Endothelial cell (in vitro differentiated cells): Measurements from ENCODE around the gene NKAIN4. TPM values are rescaled to one million over a fixed set of nuclear protein-coding genes. Genes with fewer than 3 reads are reported as not detected.
A peak's percentile ranks its signal among the peaks of the same experiment; 100 is the strongest.
"Not testable (repeated sequence)": the region's sequence is repeated elsewhere in the genome, so short reads cannot be mapped to it uniquely, and the experiment has no call there.

Source experiments
- DNase-seq: peaks from one replicate; pipeline ENCODE4 v3.0.0; 2021; ENCODE audit warnings: low spot score
- H3K27ac Mint-ChIP-seq: one replicate; pipeline ENCODE4 v1.8.0; 2021; ENCODE audit warnings: mixed read lengths, inconsistent platforms; ENCODE audit not compliant: unreplicated experiment
- H3K27me3 Mint-ChIP-seq: one replicate; pipeline ENCODE4 v1.8.0; 2021; ENCODE audit warnings: mild to moderate bottlenecking, moderate library complexity, mixed read lengths, inconsistent platforms; ENCODE audit not compliant: unreplicated experiment
- H3K36me3 Mint-ChIP-seq: one replicate; pipeline ENCODE4 v1.8.0; 2021; ENCODE audit warnings: mild to moderate bottlenecking, low read depth, mixed read lengths, inconsistent platforms; ENCODE audit not compliant: unreplicated experiment
- H3K4me1 Mint-ChIP-seq: one replicate; pipeline ENCODE4 v1.8.0; 2021; ENCODE audit warnings: mild to moderate bottlenecking, mixed read lengths, inconsistent platforms; ENCODE audit not compliant: unreplicated experiment
- H3K4me3 Mint-ChIP-seq: one replicate; pipeline ENCODE4 v1.8.0; 2021; ENCODE audit warnings: mild to moderate bottlenecking, mixed read lengths, inconsistent platforms; ENCODE audit not compliant: unreplicated experiment
- H3K9me3 Mint-ChIP-seq: one replicate; pipeline ENCODE4 v1.8.0; 2021; ENCODE audit warnings: mixed read lengths, inconsistent platforms; ENCODE audit not compliant: unreplicated experiment
- total RNA-seq: library from RNA; stranded (reverse); fragmentation: NEBNext Ultra II Directional; extraction: Animal tissue kit (Norgen Biotek cat#: 25700); gene quantifications from one replicate; pipeline ENCODE4 v1.2.1, GENCODE V29; 2021; ENCODE audit not compliant: unreplicated experiment
- TF ChIP-seq, protein P1 (sequence below): fragments of 200-600 bp; sonication (generic); IDR thresholded peaks from one replicate; pipeline ENCODE4 v1.5.0; 2021; ENCODE audit warnings: antibody characterized with exemption; ENCODE audit not compliant: unreplicated experiment

NKAIN4 gene
- total RNA-seq, 1 donor from 2014 or later: 3.3 TPM

DNA sequence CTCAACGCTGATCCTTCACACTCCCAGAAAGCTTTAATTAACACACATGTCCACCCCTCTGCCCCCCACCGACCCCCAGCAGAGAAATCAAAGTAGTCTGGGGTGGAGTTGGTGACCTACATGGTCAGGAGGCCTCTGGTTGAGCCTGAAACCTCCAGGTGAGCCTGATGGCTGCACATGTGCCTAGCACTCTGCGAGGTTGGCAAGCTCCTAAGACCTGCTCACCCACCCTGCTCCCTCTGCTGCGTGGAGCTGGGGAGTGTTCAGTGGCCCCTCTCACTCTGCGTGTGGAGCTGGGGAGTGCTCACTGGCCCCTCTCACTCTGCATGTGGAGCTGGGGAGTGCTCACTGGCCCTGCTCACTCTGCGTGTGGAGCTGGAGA, 30.4 kb downstream of the NKAIN4 start:
- Mint-ChIP-seq H3K4me1 (no peaks in the 10 kb centered on the region), H3K36me3 (peaks cover 4% of the 10 kb centered on the region), H3K27ac (no peak overlapping the region), H3K27me3 (peaks cover 11% of the 10 kb centered on the region), H3K9me3 (no peaks in the 10 kb centered on the region), H3K4me3 (no peak overlapping the region)
- DNase-seq: no peak
- TF ChIP-seq, protein P1, sequence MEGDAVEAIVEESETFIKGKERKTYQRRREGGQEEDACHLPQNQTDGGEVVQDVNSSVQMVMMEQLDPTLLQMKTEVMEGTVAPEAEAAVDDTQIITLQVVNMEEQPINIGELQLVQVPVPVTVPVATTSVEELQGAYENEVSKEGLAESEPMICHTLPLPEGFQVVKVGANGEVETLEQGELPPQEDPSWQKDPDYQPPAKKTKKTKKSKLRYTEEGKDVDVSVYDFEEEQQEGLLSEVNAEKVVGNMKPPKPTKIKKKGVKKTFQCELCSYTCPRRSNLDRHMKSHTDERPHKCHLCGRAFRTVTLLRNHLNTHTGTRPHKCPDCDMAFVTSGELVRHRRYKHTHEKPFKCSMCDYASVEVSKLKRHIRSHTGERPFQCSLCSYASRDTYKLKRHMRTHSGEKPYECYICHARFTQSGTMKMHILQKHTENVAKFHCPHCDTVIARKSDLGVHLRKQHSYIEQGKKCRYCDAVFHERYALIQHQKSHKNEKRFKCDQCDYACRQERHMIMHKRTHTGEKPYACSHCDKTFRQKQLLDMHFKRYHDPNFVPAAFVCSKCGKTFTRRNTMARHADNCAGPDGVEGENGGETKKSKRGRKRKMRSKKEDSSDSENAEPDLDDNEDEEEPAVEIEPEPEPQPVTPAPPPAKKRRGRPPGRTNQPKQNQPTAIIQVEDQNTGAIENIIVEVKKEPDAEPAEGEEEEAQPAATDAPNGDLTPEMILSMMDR: no peak

DNA sequence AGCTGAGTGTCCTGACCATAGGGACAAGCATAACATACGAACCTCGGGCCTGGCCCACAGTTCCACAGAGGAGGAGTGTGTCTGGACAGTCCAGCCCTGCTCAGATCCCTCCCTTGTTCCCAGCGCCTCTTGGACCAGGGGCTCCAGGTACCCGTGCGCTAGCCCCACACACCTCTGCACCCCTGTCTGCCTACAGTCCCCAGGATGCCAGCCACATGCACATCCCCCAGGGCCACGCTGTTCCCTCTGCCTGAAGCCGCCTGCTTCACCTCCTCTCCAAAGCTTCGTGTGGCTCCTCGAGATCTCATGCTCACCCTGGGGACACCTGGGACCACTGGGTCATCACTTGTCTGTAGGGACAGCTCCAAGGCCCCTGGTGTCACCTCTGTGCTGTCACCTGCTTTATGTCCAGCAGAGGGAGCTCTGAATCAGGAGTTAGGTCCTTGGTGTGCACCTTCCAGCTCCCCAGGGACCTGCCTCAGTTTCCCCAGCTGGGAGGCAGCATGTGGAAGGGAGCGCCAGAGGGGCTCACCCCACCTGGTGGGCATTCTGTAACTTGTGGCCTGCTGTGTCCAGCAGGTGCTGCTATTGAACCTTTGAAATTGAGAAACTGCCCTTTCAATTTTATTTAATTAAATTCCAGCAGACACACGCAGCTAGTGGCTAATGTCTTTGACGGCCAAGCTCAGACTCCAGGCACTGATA, 31.0 kb downstream of the NKAIN4 start:
- peak; percentile 57 for DNase-seq
- TF ChIP-seq, protein P1: peak; percentile 73
- peaks cover 4% of the 10 kb centered on the region for H3K36me3 Mint-ChIP-seq
- H3K9me3 Mint-ChIP-seq: no peaks in the 10 kb centered on the region
- H3K27ac Mint-ChIP-seq: no peak overlapping the region
- no peak overlapping the region for H3K4me3 Mint-ChIP-seq
- no peaks in the 10 kb centered on the region for H3K4me1 Mint-ChIP-seq
- peaks cover 11% of the 10 kb centered on the region for H3K27me3 Mint-ChIP-seq

DNA sequence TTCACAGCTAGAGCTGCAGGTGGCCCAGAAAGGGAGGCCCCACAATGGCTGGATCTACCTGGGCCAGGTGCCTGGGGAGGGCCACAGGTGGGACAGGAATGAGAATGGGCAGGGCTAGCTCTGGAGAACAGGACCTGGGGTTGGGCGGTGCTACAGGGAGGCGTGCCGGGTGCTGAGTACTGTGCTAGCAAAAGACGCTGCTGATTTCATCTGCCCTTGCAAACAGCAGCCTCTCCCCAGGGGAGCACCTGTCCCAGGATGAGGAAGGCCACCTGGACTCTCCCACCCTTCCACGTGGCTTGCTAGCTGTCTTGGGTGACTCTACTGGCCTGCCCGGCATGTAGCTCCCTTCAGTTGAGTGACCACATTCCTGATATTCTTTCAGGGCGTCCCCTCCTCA, 31.7 kb downstream of the NKAIN4 start:
- DNase-seq: no peak
- Mint-ChIP-seq H3K4me3 (no peak overlapping the region), H3K36me3 (peaks cover 4% of the 10 kb centered on the region), H3K27ac (no peak overlapping the region), H3K4me1 (no peaks in the 10 kb centered on the region), H3K9me3 (no peaks in the 10 kb centered on the region), H3K27me3 (peaks cover 11% of the 10 kb centered on the region)
- TF ChIP-seq, protein P1: no peak

DNA sequence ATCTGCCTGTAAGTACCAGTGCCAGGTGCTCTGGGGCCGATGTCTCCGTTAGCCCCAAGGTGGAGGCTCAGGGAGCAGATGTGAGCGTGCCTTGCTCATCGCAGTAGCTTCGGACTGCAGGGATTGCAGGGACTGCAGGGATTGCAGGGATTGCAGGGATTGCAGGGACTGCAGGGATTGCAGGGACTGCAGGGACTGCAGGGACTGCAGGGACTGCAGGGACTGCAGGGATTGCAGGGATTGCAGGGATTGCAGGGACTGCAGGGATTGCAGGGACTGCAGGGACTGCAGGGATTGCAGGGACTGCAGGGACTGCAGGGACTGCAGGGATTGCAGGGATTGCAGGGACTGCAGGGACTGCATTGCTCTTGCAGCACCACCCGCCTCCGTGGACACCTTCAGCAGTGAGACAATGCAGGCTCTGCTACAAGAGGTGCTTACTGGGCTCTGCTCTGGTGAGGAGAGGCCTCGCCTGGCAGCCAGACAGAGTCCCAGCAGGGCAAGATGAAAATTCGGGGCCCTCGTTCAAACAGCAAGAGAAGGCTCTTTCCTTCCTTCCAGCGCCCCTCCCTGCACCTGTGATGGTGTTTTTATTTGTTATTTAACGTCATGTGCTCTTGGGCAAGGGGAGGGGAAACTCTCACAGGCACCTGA, 32.7 kb downstream of the NKAIN4 start:
- DNase-seq, H3K9me3 Mint-ChIP-seq, H3K27ac Mint-ChIP-seq, H3K4me1 Mint-ChIP-seq, H3K4me3 Mint-ChIP-seq, H3K36me3 Mint-ChIP-seq: not testable (repeated sequence)
- H3K27me3 Mint-ChIP-seq: peaks cover 11% of the 10 kb centered on the region

DNA sequence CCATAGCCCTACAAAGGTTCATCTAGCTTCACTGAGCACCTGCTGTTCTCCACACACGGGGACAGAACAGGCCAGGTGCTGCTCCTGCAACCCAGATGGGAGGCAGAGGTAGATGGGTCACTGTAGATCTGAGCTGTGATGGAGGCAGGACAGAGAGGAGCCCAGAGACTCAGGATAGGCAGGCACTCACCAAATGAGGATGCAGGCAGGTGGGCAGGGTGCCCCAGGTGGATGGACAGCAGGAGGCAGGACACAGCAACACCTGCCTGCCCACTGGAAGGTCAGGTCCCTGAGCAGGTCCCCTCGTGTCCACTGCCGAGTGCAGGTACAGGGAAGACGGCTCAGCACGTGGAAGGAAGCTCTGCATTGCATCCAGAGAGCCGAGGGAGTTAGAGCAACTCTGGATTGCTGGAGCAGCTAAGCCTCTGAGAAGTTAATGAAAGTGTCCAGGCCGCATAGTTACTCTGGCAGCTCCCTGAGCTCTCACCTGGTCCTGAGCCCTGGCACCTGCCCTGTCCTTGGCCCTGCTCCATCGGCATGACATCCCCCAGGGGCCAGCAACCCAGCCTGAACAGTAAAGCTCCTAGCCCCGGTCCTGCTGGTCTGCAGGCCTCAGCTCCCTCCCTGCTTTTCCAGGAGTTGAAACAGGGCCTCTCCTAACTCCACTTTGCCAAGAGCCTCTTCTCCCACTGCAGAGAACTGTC, 33.4 kb downstream of the NKAIN4 start:
- H3K27me3 Mint-ChIP-seq: peaks cover 11% of the 10 kb centered on the region
- peaks cover 4% of the 10 kb centered on the region for H3K4me1 Mint-ChIP-seq
- H3K27ac Mint-ChIP-seq: no peak overlapping the region
- DNase-seq: no peak
- TF ChIP-seq, protein P1: no peak
- H3K36me3 Mint-ChIP-seq: peaks cover 4% of the 10 kb centered on the region
- H3K9me3 Mint-ChIP-seq: no peaks in the 10 kb centered on the region
- H3K4me3 Mint-ChIP-seq: no peak overlapping the region
